Endothelial cell of umbilical vein (primary cell): ENCODE measurements around the gene TSPAN14. TPM values are rescaled to one million over a fixed set of nuclear protein-coding genes. Genes with fewer than 3 reads are reported as not detected.

Experiments
- BruUV-seq: library from RNA; stranded (reverse); fragments of 400-500 nt; replicated peaks from 2 replicates; lab custom pipeline; 2021; lab: Mats Ljungman, UMichigan
- CTCF ChIA-PET: fragments of 300-600, 350-600 bp; sonication (Branson Sonifier 250); formaldehyde crosslinking; loops from one replicate; lab custom pipeline; 2021; ENCODE audit warnings: antibody characterized with exemption, inconsistent platforms; lab: Charles Lee
- POLR2A ChIA-PET: fragments of 300-600, 350-600 bp; sonication (Branson Sonifier 250); formaldehyde crosslinking; loops from one replicate; lab custom pipeline; 2021; ENCODE audit warnings: antibody characterized with exemption, inconsistent platforms; lab: Charles Lee
- DNase-seq: peaks from one replicate; pipeline ENCODE4 v3.0.0-alpha.2; 2011; ENCODE audit warnings: low read depth, low spot score
- FAIRE-seq: peaks from 2 replicates; lab custom pipeline; 2011; peaks lifted over from hg19 to GRCh38; lab: Jason Lieb, UNC
- H2AFZ ChIP-seq: 2 replicates; pipeline ENCODE4 v1.6.0; 2012; ENCODE audit warnings: low read depth, low read length, control low read depth, inconsistent platforms
- H3K27ac ChIP-seq: 2 replicates; pipeline ENCODE4 v1.5.1; 2011; ENCODE audit warnings: low read depth, mild to moderate bottlenecking, control low read depth, low read length, moderate library complexity; ENCODE audit not compliant: insufficient read depth
- H3K27me3 ChIP-seq, 2 experiments: 2 replicates each; pipeline versions ENCODE4 v1.6.0 to v1.6.1; 2011; ENCODE audit warnings: low read length in 2 of 2, mixed read lengths in 1 of 2; ENCODE audit not compliant: control insufficient read depth in 2 of 2, insufficient read depth in 2 of 2
- H3K36me3 ChIP-seq, 2 experiments: 2 replicates in 1 of 2; 3 replicates in 1 of 2; pipeline ENCODE4 v1.5.1; 2011; ENCODE audit warnings: low read length in 2 of 2, mild to moderate bottlenecking in 1 of 2, moderate library complexity in 1 of 2; ENCODE audit not compliant: control insufficient read depth in 2 of 2, insufficient read depth in 2 of 2; ENCODE audit errors: extremely low read depth in 1 of 2
- H3K4me1 ChIP-seq: 3 replicates; pipeline ENCODE4 v1.5.1; 2011; ENCODE audit warnings: mild to moderate bottlenecking, low read length; ENCODE audit not compliant: control insufficient read depth, insufficient read depth; ENCODE audit errors: extremely low read depth
- H3K4me2 ChIP-seq: 2 replicates; pipeline ENCODE4 v1.6.1; 2011; ENCODE audit warnings: low read length, control low read depth, mixed read lengths; ENCODE audit not compliant: insufficient read depth
- H3K4me3 ChIP-seq, 3 experiments: fragments of 200-600 bp in 1 of 3; sonication (generic), shearing (Covaris generic) in 1 of 3; replicated peaks in 1 of 3; 2 replicates each; pipeline ENCODE4 v1.5.1; 2011 to 2016; ENCODE audit warnings: control low read depth in 3 of 3, low read length in 3 of 3, mild to moderate bottlenecking in 2 of 3, inconsistent platforms in 1 of 3, low read depth in 1 of 3, moderate library complexity in 1 of 3; ENCODE audit not compliant: insufficient read depth in 1 of 3
- H3K79me2 ChIP-seq: 2 replicates; pipeline ENCODE4 v1.6.0; 2012; ENCODE audit warnings: low read length, inconsistent platforms; ENCODE audit not compliant: control insufficient read depth, insufficient read depth
- H3K9ac ChIP-seq: replicated peaks from 2 replicates; pipeline ENCODE3; 2011; ENCODE audit warnings: low read length, control low read depth; ENCODE audit not compliant: insufficient read depth; ENCODE audit errors: extremely low read depth
- H3K9me1 ChIP-seq: replicated peaks from 3 replicates; pipeline ENCODE4 v1.6.0; 2011; ENCODE audit warnings: mild to moderate bottlenecking, low read length; ENCODE audit not compliant: control insufficient read depth, insufficient read depth; ENCODE audit errors: extremely low read depth
- H3K9me3 ChIP-seq: replicated peaks from 2 replicates; pipeline ENCODE4 v1.5.1; 2012; ENCODE audit warnings: low read length, inconsistent platforms; ENCODE audit not compliant: control insufficient read depth, insufficient read depth
- H4K20me1 ChIP-seq: replicated peaks from 2 replicates; pipeline ENCODE3; 2011; ENCODE audit warnings: mild to moderate bottlenecking, low read length; ENCODE audit not compliant: control insufficient read depth, insufficient read depth; ENCODE audit errors: extremely low read depth
- EZH2 ChIP-seq: IDR thresholded peaks from 2 replicates; pipeline ENCODE4 v1.6.1; 2012; ENCODE audit warnings: borderline replicate concordance, low read depth, mild to moderate bottlenecking, moderate library complexity, low read length, inconsistent platforms; ENCODE audit not compliant: severe bottlenecking
- FOS ChIP-seq: IDR thresholded peaks from 2 replicates; pipeline ENCODE4 v1.6.1; 2011; ENCODE audit warnings: mild to moderate bottlenecking, low read length, moderate library complexity, borderline replicate concordance; ENCODE audit not compliant: insufficient read depth
- GATA2 ChIP-seq: IDR thresholded peaks from 2 replicates; pipeline ENCODE4 v1.7.0; 2011; ENCODE audit warnings: low read depth, mild to moderate bottlenecking, moderate library complexity, mixed read lengths, low read length; ENCODE audit not compliant: insufficient read length, insufficient read depth
- JUN ChIP-seq: IDR thresholded peaks from 2 replicates; pipeline ENCODE4 v1.6.1; 2011; ENCODE audit warnings: borderline replicate concordance, low read depth; ENCODE audit not compliant: insufficient read length, insufficient read depth
- MYC ChIP-seq: IDR thresholded peaks from one replicate; pipeline ENCODE4 v1.6.1; 2011; ENCODE audit warnings: mild to moderate bottlenecking, low read depth, low read length
- POLR2A ChIP-seq: IDR thresholded peaks from 2 replicates; pipeline ENCODE4 v1.6.1; 2012; ENCODE audit warnings: low read depth, mild to moderate bottlenecking, control low read depth, low read length
- POLR2AphosphoS5 ChIP-seq: IDR thresholded peaks from 2 replicates; pipeline ENCODE4 v1.6.1; 2012; ENCODE audit warnings: low read depth, mild to moderate bottlenecking, control low read depth, low read length, moderate library complexity; ENCODE audit not compliant: insufficient read depth
- dilution Hi-C: fragments of 300-500 bp; cut with MboI; formaldehyde crosslinking; loops from one replicate; pipeline ENCODE4 v1.15.0; 2019; ENCODE audit warnings: low sequenced_read_pairs; ENCODE audit not compliant: extremely low pct_ligation_motif_present
- intact Hi-C: fragments of 100-400 bp; cut with micrococcal nuclease; formaldehyde crosslinking; loops from one replicate; pipeline ENCODE4 v1.10.0; 2022
- polyA plus RNA-seq, 4 experiments: library from polyadenylated mRNA; depleted of rRNA in 3 of 4; stranded (reverse) in 3 of 4; unstranded in 1 of 4; fragments of >200 nt; gene quantifications; 2 replicates each; pipeline versions ENCODE4 v1.2.1 to v1.2.3, GENCODE V29; 2011 to 2012; ENCODE audit warnings: missing spikeins in 1 of 4
- total RNA-seq: library from RNA; stranded (reverse); gene quantifications from 2 replicates; pipeline ENCODE4 v1.2.3, GENCODE V29; 2021
- TF ChIP-seq, protein P1 (sequence below): IDR thresholded peaks from 2 replicates; pipeline ENCODE4 v1.6.1; 2011; ENCODE audit not compliant: insufficient read depth, insufficient read length
- TF ChIP-seq, protein P2 (sequence below), 2 donors: IDR thresholded peaks; 1 replicate in 1 of 2; 2 replicates in 1 of 2; pipeline ENCODE4 v1.5.1; 2011; ENCODE audit warnings: low read length in 2 of 2, mild to moderate bottlenecking in 2 of 2, moderate library complexity in 2 of 2, control low read depth in 1 of 2, inconsistent platforms in 1 of 2, low read depth in 1 of 2; ENCODE audit not compliant: insufficient read depth in 1 of 2; ENCODE audit errors: extremely low read depth in 1 of 2

TSPAN14 gene
- total and polyA plus RNA-seq, 2 donors (not counting 3 experiments of a cell fraction or from before 2014, with no cell fraction given): 210 to 242 TPM

DNA sequence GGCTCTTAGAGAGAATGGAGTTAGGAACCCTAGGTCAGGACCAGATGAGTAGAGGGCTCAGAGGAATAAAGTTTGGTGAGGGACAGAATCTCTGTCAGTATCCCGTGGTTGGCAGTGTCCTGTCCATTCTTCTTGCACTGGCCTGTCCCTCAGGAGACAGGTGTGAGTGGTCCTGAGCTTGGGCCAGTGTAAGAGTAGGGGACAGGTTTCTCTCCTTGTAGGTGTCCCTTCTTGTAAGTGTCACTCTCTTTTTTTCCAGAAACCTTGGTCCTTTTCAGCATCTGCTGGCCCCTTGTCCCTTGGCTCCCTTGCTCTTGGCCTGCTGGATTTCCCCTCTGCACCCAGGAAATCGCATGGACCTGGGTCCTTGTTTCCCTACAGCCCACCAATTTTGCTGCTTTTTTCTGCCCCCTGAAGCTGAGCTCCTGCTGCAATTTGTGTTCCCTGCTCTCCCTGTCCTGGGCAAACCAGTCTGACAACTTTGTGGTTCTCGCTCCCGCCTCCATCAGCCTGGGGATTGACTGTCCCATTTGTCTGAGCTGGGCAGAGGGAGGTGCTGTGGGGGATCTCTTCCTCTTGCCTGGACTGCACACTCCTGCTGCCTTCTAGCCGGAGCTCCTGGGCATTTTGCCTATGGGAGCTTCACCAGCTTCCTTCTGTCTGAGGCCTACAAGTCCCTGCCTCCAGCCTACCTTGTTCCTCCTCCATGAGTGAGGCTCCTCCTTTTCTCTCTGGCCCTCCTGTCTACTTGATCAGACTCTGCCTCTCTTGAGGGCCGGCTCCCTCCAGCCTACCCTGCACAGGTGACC, 6.5 kb downstream of the TSPAN14 start:
- intact Hi-C loops (no loop called here), dilution Hi-C loops (no loop called here)
- H3K9me1 ChIP-seq: no peaks in the 10 kb centered on the region
- no peaks in the 10 kb centered on the region for H3K9me3 ChIP-seq
- H3K9ac ChIP-seq: no peak overlapping the region
- no peak overlapping the region for H2AFZ ChIP-seq
- H3K27ac ChIP-seq: peak overlapping the region; percentile 13
- CTCF ChIA-PET: interaction anchor here (1.1 to 37.4 kb wide), 6 partner anchors 9 to 45 kb away, joined by 3 to 1118 read pairs (median 9); no protein-coding TSS in a partner anchor
- FAIRE-seq: no peak
- peaks cover 99% of the 10 kb centered on the region for H3K79me2 ChIP-seq
- no peak overlapping the region for H3K4me3 ChIP-seq
- peaks cover 4 to 6% of the 10 kb centered on the region in 2 experiments for H3K36me3 ChIP-seq
- H4K20me1 ChIP-seq: peaks cover 8% of the 10 kb centered on the region
- peak; percentile 34 for DNase-seq
- H3K27me3 ChIP-seq: no peaks in the 10 kb centered on the region
- BruUV-seq: no TSS peak
- peaks cover 95% of the 10 kb centered on the region for H3K4me1 ChIP-seq
- H3K4me2 ChIP-seq: no peak overlapping the region
- POLR2A ChIA-PET: interaction anchor here (1.2 kb wide), 2 partner anchors 37 to 45 kb away, joined by 4 to 7 read pairs; no protein-coding TSS in a partner anchor
- TF ChIP-seq, protein P1, sequence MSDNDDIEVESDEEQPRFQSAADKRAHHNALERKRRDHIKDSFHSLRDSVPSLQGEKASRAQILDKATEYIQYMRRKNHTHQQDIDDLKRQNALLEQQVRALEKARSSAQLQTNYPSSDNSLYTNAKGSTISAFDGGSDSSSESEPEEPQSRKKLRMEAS: no peak
- TF ChIP-seq MYC: no peak
- TF ChIP-seq, protein P2, sequence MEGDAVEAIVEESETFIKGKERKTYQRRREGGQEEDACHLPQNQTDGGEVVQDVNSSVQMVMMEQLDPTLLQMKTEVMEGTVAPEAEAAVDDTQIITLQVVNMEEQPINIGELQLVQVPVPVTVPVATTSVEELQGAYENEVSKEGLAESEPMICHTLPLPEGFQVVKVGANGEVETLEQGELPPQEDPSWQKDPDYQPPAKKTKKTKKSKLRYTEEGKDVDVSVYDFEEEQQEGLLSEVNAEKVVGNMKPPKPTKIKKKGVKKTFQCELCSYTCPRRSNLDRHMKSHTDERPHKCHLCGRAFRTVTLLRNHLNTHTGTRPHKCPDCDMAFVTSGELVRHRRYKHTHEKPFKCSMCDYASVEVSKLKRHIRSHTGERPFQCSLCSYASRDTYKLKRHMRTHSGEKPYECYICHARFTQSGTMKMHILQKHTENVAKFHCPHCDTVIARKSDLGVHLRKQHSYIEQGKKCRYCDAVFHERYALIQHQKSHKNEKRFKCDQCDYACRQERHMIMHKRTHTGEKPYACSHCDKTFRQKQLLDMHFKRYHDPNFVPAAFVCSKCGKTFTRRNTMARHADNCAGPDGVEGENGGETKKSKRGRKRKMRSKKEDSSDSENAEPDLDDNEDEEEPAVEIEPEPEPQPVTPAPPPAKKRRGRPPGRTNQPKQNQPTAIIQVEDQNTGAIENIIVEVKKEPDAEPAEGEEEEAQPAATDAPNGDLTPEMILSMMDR (IDR thresholded peaks at IDR 0.05; ENCODE audit: extremely low read depth in 1 of 2, insufficient read depth in 1 of 2, low read depth in 1 of 2, low read length in 2 of 2): no peak
- no peak for TF ChIP-seq FOS
- TF ChIP-seq POLR2A: no peak
- TF ChIP-seq GATA2: no peak
- TF ChIP-seq JUN: no peak
- no peak for TF ChIP-seq POLR2AphosphoS5
- TF ChIP-seq EZH2: no peak
